HG03439 (cell line): ENCODE results near the gene CDK15.
"Not testable (repeated sequence)": the region's sequence is repeated elsewhere in the genome, so short reads cannot be mapped to it uniquely, and the experiment has no call there.

Experiments
- ATAC-seq: cut with Tn5 transposase; IDR thresholded peaks from one replicate; pipeline ENCODE4 v1.9.1; 2021; ENCODE audit warnings: mild to moderate bottlenecking, moderate library complexity; ENCODE audit not compliant: unreplicated experiment

CDK15 gene

DNA sequence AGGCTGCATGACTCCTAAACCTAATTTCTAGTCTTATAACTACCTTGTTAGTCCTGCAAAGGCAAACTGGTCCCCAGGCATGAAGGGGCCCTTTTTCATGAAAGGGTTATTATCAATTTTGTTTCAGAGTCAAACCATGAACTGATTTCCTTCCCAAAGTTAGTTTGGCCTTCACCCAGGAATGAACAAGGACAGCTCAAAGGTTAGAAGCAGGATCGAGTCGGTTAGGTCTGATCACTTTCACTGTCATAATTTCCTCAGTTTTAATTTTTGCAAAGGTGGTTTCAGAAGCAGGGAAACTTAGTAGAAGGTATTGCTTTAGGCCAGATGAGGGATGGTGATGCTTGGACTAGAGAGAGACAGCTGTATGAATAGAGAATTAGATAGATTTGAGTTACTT, 16.9 kb upstream of the CDK15 start:
- no peak for ATAC-seq

DNA sequence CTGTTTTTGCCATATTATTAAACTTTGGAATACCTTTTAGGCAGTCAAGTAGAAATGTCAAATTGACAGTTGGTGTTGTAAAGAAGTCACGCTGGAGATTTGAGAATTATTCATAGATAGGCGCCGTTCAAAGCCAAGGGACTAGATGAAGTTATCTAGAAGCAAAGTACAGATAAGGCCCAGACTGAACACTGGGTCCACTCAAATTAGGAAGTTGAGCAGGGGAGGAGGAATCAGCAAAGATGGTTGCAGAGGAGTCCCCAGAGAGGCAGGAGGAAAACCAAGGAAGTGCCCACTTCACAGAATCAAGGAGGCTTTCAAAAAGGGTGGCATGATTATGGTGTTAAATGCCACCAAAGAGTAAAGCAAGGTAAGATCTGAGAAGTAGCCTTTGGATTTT, 16.0 kb upstream of the CDK15 start:
- no peak for ATAC-seq

DNA sequence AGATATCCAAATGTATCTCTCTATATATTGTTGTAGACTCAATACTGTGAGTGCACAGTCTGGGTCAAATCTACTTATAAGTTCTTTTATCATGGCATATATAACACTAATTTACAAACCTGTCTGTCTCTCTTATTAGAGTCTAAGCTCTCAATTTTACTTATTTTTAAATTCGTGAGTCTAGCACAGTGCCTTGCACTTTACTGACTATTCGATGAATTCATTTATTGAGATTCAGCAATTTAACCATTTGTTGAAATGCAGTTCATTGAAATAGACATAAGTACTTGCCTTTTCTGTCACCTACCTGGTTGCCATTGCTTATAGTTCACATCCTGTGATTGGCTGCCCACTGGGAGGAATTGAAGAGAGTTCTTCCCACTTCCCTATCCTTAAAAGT, 15.3 kb upstream of the CDK15 start:
- no peak for ATAC-seq

DNA sequence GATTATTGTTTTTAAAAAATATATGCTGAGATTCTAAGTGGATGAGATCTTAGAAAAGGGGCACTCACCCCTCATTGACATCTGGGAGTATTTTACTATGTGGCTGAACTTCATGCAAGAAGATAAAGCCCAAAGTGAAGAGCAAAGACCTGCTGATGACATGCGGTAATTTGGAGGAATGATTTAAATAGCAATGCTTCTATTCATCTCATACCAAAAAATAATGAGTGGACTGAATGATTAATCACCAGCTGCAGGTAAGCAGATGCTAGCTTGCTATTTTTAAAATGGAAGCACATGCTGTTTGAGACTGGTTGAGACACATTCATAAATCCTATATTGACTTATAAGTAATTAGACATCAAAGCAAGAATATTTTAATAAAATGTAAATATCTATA, 12.7 kb upstream of the CDK15 start:
- no peak for ATAC-seq

DNA sequence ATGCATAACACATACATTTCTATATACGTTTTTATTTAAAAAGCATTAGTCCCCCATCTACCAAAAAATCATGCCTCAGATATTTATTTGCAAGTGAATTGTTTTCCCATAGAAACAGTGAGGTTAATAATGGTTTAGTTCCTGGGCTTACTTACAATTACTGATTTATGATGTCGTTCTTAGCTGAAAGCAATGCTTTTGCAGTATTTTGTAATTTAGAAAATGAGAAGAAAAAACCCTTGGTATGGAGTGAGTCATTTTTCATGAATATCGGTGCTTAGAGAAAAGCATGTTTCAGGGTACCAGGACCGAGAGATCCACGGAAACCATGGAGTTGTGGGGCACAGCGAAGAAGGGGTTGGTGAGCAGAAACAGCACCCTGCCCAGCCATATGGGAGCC, 12.0 kb upstream of the CDK15 start:
- no peak for ATAC-seq

DNA sequence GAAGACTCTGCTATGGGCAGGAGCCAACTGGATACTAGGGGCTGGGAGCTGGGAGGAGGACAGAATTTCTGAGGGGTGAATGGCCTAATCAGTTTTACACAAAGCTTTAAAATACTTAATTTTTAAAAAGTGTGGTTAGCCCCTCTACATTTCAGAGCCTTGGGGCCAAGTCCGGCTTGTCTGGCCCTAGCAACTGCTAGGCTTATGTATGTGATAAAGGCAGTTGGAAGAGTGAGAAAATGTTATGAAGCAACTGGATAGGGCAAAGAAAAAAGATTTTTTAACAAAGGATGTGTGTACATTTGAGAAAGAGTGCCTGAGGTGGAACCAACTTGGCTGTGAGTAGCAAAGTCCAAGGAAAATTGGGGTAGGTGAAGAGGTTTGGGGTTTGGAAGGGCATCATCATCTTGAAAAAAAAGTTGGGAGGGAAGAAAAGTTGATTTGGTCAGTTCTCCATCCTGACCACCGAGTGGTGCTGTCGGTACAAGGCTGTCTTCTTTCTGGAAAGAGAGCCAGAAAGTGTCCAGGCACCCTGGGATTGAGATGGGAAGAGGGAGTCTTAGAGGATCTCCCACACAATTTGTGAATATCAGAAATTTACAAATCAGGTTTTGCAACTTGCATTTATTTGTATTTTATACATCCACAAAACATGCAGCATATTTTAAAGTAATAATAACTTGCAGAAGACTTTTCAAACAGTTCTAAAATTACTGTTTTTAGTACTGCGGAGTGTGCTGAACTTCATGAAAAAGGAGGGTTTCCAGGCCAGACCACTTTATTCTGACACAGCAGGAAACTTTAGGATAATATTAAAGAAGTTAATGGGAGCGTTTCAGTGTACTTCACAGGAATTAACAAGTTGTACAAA, 10.5 kb upstream of the CDK15 start:
- no peak for ATAC-seq

DNA sequence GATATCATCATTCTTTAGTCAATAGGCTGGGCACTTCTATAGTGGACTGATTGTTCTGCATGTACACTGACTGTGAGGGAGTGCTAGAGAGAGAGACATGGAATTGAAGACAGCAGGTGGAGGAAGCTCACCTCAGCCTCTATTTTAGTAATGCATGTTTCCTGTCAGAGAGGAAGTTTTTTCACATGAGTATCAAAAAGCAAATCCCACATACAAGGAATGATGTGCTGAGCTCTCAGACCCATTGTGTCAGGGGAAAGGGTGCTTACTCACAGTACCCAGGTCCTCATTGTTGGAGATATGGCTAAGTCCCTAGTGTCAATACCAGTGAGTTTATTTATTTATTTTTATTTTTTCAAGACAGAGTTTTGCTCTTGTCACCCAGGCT, 9.9 kb upstream of the CDK15 start:
- no peak for ATAC-seq

DNA sequence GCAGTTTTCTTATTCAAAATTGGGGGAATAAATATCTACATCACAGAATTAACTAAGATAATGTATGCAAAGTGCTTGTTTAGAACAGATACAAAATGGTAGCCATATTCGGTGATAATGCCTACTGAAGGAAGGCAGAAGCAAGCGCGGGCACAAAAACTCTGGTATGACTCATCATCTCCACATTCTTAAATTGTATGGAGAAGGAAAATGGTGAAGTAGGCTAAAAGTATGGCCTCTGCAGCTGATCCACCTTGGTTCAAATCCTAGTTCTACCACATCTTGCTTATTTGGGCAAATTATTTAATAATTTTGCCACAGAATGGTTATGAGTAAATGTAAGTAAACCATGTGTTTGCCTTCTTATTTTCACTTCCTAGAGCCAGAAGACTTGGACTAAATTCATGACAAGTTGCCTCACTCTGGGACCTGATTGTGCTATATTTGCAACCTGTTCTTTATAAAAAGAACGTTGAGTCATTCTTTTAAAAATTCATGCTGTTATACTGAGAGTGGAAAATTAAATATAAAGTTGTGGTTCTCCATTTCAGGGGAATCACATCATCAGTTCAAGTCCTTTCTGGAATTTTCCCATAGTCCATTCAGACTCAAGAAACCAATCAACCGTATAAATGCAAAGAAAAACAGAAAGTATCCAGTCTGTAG, 9.0 kb upstream of the CDK15 start:
- ATAC-seq = no peak

DNA sequence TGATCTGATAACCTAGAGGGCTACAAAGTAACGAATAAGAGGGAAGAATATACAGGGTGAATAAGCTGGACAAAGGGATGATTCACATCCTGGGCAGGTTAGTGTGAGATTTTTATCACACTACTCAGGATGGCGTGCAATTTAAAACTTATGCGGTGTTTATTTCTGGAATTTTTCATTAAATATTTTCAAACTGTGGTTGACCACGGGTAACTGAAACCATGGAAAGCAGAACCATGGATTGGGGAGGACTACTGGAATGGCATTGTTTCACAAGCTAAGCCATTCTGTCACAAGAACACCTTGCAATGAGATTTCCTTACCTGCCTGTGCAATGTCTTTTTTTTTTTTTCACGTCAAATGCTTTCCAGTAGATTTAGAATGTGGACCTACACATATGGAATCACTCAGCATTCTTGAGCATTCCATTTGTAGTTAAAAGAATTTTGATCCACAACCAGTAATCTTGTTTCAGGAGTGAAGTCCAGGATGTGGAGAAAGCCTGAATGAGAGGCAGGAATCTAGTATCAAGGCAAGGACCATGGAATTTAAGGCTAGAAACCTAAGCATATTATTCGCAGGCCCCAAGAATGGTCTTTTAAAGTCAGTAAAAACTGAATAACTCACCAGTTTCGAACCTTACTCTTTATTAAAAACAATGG, 8.0 kb upstream of the CDK15 start:
- no peak for ATAC-seq

DNA sequence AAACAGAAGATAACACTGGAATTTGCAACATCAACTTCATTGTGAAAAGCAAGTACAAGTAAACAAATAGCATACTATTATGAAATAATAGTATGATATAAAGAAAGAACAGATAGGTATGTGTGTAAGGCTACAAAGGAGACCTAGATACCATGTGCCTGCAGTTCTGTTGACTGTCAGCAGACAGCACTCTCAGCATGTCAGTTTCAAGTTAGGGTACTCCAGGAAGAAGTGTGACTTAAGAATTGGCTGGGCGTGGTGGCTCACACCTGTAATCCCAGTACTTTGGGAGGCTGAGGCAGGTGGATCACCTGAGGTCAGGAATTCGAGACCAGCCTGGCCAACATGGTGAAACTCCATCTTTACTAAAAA, 7.4 kb upstream of the CDK15 start:
- not testable (repeated sequence) for ATAC-seq

DNA sequence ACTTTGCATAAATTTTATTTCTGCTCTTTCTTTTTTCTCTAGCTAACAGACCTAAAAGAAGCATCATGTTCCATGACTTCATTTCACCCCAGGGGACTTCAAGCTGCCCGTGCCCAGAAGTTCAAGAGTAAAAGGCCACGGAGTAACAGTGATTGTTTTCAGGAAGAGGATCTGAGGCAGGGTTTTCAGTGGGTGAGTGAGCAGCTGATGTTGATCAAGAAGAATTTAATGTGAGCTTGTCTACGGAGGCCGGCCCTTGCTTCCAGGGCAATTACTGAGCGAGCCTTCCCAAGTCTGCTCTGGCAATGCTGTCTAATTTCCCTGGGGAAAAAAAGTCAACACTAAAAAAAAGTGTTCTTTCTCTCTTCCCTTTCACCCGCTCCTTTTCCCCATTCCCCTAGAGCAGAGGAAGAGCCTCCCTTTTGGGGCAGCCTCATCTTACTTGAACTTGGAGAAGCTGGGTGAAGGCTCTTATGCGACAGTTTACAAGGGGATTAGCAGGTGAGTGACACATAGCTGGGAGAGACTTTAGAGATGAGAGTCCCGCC, 1.2 kb downstream of the CDK15 start:
- no peak for ATAC-seq

DNA sequence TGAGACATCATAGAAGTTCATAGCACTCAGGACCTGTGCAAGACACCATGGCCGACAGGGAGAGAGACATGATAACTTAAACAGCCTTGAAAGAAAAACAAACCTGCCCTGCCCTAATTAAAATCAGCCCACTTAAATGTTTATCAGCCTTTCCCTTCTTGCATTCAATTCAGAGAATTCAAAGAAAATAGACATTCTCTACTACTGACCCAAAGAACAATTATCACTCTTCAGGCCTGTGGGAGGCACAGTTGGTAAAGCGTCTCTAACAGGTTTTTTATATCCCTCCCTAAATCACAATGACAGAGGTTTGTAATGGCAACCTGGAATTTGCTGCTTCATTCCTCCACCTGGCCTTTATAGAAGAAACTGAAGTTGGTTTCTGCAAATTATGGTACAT, 1.7 kb downstream of the CDK15 start:
- no peak for ATAC-seq

DNA sequence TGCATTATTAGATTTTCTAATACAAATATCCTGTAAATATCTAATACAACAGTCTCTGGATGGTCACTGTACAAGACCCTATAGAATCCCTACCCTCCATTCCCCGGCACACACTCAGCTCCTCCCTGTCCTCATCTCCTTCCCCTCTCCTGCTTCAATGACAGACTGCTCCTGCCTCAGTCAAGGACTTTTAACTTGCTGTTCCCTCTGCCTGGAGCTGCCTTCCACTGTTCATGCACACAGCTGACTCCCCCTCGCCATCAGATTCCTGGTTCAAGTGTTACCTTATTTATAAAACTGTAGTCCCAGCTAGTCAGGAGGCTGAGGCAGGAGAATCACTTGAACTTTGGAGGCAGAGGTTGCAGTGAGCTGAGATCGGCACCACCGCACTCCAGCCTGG, 3.3 kb downstream of the CDK15 start:
- no peak for ATAC-seq

DNA sequence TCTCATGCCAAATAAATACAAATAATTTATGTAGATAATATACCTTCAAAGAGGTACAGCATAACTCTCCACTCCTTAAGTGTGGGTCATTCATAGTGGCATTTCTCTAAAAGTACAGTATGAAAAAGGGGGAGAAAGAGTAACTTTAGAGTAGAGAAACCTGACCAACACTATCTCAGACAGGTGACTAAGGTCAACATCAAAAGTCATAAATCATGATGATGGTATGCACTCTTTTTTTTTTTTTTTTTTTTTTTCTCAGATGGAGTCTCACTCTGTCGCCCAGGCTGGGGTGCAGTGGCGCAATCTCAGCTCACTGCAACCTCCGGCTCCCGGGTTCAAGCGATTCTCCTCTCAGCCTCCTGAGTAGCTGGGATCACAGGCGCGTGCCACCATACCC, 4.3 kb downstream of the CDK15 start:
- not testable (repeated sequence) for ATAC-seq

DNA sequence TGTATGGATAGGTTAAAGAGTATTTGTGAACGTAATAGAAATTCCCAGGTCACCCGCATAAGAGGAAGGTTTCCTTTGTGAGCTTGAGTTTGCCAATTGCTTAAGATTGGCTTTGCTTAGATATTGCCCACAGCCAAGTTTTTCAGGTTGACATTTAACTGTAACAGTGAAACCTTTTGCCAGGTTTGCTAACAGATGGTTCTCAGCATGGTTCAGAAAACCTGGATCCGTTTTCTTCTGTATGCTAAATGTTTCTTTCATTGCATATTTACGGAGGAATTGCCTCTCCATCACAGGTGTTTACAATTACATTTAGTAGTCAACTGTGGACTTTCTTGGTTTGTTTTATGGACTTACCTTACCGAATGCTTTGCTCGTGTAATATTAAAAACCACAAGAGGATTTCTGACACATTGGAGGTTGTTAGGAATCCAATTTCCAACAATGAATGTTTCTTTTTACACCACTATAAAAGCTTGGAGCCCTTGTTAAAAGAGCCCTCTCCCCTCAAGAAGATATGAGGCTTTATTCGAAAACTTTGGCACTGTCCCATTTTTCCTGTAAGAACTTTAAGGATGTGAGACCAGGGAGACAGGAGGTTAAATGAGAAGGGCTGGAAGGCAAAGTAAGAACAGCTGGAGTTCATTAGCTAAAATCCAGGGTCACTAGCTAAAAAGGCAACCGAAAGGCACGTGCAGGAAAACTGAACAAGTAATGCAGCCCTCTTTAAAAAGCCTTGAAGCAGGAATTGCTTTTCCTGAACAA, 7.8 kb downstream of the CDK15 start:
- ATAC-seq = no peak

DNA sequence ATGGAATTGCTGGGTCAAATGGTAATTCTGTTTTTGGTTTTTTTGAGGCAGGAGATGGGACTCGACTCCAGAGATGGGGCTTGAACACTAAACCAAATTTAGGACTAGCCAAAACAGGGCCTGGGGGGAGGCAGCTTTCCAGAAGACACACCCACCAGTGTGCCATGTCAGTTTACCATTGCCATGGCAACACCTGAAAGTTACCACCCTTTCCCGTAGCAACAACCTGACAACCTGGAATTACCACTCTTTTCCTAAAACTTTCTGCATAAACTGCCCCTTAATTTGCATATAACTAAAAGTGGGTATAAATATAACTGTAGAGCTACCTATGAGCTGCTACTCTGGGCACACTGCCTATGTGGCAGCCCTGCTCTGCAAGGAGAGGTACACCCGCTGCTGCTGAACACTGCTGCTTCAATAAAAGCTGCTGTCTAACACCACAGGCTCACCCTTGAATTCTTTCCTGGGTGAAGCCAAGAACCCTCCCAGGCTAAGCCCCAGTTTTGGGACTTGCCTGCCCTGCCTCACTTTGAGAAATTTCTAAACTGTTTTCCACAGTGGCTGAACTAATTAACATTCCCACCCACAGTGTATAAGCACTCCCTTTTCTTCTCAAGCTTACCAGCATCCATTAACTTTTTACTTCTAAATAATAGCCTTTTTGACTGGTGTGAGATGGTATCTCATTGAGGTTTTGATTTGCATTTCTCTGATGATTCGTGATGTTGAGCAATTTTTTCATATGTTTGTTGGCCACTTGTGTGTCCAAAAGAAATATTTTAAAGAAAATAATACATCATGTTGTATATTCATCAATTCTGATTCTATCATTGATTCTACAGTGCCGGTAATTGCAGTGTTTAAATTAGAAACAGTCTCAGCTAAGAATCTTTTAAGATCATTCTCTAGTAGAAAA, 10.6 kb downstream of the CDK15 start:
- no peak for ATAC-seq

DNA sequence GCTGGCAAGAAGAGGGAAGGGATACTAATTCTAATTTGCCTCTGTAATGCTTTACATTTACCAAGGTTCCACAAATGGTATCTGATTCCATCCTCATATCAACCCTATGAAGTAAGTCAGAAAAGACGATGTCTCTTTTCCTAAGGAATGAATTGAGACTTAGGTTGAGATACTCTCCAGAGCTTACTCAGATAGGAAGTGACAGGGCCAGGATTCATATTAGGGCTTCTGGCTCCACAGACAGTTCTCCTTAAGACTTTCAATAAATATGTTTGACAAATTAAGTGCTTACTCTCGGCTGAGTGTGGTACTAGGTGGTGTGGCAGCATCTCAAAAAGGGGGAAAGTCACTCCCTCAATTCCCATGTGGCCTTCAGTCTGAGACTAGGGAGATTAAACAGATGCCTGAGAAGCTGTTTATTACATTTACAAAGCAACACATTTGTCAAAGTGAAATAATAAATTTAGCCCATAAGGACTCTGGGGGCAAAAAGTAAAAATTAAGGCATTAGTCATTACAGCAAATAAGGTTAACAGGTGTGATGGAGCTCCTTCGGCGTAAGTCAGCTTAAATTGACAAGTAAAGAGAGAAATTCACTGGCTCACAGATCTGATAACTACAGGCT, 14.2 kb downstream of the CDK15 start:
- ATAC-seq = no peak

DNA sequence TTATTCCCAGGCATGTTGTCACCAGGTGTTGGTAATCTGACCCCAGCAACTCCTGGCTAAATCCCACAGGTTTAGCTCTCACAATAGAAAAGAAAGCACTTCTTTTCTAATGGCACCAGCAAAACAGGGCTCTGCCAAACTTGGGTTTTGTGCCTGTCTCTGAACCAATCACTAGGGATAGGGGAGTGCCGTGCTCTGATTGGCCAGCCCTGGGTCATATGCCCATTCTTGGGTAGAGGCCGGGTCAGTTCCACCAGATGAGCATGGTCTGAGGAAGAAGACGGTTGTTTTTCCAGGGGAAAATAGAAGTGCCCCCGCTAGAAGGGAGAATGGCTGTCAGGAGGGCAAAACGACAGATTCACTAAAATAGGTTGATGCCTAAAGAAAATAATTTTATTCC, 14.7 kb downstream of the CDK15 start:
- no peak for ATAC-seq

DNA sequence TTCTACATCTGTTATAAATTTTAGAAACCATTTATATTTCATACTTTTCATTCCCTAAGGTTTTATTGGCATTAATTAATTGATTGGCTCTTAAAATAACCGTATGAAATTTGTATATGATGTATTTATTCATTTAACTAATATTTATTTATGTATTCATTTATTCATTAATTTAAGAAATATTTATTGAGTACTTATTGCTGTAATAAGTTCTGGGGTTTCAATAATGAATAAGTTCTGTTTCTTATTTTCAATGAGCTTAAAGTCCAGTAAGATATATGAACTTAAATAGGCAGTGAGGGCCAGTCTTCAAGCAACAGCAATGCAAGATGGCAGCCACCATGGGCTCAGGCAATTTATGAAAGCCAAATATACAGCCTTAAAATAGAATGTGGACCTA, 17.9 kb downstream of the CDK15 start:
- no peak for ATAC-seq

DNA sequence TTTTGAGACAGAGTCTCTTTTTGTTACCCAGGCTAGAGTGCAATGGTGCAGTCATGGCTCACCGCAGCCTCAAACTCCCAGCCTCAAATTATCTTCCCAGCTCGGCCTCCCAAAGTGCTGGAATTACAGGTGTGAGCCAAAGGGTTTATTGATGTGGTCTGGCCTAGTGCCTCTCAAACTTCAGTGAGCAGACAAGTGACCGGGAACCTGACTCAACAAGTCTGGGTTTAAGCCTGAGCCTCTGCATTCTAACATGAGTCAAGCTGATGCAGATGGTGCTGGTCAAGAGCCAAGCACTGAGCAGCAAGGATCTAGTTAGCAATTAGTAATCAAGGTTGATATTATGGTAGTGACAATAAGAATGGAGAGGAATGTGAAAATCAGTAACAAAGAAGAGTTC, 21.3 kb downstream of the CDK15 start:
- no peak for ATAC-seq
